GM19372 (cell line): ENCODE data around the gene NOC2L.
"Not testable (repeated sequence)": the region's sequence is repeated elsewhere in the genome, so short reads cannot be mapped to it uniquely, and the experiment has no call there.

ENCODE experiments used
- ATAC-seq: cut with Tn5 transposase; IDR thresholded peaks from one replicate; pipeline ENCODE4 v1.9.1; 2021; ENCODE audit warnings: mild to moderate bottlenecking, low read depth, moderate library complexity; ENCODE audit not compliant: unreplicated experiment

The NOC2L gene

GRCh38 chr1:994546-994945 is 35.5 kb upstream of the NOC2L start:
- not testable (repeated sequence) for ATAC-seq

GRCh38 chr1:993379-993995 is 34.4 kb upstream of the NOC2L start:
- no peak for ATAC-seq

- no peak for ATAC-seq
These were observed 33.3 kb upstream of the NOC2L start for GRCh38 chr1:992362-992761.

- ATAC-seq = no peak
These were observed 32.8 kb upstream of the NOC2L start for GRCh38 chr1:991895-992294.

- not testable (repeated sequence) for ATAC-seq
These were observed 32.2 kb upstream of the NOC2L start for GRCh38 chr1:991275-991674.

GRCh38 chr1:988061-988460 is 29.0 kb upstream of the NOC2L start:
- ATAC-seq = not testable (repeated sequence)

GRCh38 chr1:985126-985525 is 26.1 kb upstream of the NOC2L start:
- no peak for ATAC-seq

GRCh38 chr1:984476-984814 is 25.4 kb upstream of the NOC2L start:
- ATAC-seq = no peak

- no peak for ATAC-seq
These were observed 24.9 kb upstream of the NOC2L start for GRCh38 chr1:983798-984475.

- no peak for ATAC-seq
These were observed 23.8 kb upstream of the NOC2L start for GRCh38 chr1:982765-983436.

GRCh38 chr1:981955-982558 is 23.0 kb upstream of the NOC2L start, which contains the start of gene PERM1:
Gene PERM1, minus strand, starts transcription at chr1:982093. Its CDS starts 1,064 bp downstream, at chr1:981029.
- no peak for ATAC-seq

GRCh38 chr1:981491-981954 is 22.5 kb upstream of the NOC2L start:
- no peak for ATAC-seq

GRCh38 chr1:980602-981395 is 21.7 kb upstream of the NOC2L start:
- no peak for ATAC-seq

GRCh38 chr1:980137-980571 is 21.1 kb upstream of the NOC2L start:
- no peak for ATAC-seq

GRCh38 chr1:979744-980072 is 20.7 kb upstream of the NOC2L start:
- no peak for ATAC-seq

- no peak for ATAC-seq
These were observed 20.0 kb upstream of the NOC2L start for GRCh38 chr1:978835-979743.

GRCh38 chr1:978069-978834 is 19.2 kb upstream of the NOC2L start:
- no peak for ATAC-seq

GRCh38 chr1:976791-977190 is 17.7 kb upstream of the NOC2L start:
- not testable (repeated sequence) for ATAC-seq
